Brain microvascular endothelial cell (primary cell): ENCODE data around the gene ADSS2.
"Not testable (repeated sequence)": the region's sequence is repeated elsewhere in the genome, so short reads cannot be mapped to it uniquely, and the experiment has no call there.

Experiments
- DNase-seq: peaks from one replicate; pipeline ENCODE4 v3.0.0-alpha.2; 2020
- H3K27ac ChIP-seq: fragments of 250-450 bp; sonication (Bioruptor Pico); 2 replicates; pipeline ENCODE4 v1.5.1; 2020; ENCODE audit warnings: mild to moderate bottlenecking, moderate library complexity
- H3K27me3 ChIP-seq: fragments of 250-450 bp; sonication (Bioruptor Pico); replicated peaks from 2 replicates; pipeline ENCODE4 v1.5.1; 2020; ENCODE audit warnings: mild to moderate bottlenecking
- H3K36me3 ChIP-seq: fragments of 250-450 bp; sonication (Bioruptor Pico); replicated peaks from 2 replicates; pipeline ENCODE4 v1.5.1; 2020; ENCODE audit warnings: mild to moderate bottlenecking
- H3K4me3 ChIP-seq: 2 replicates; pipeline ENCODE4 v1.5.1; 2011; ENCODE audit warnings: low read depth, mild to moderate bottlenecking, control low read depth, low read length, moderate library complexity
- CTCF ChIP-seq: IDR thresholded peaks from 2 replicates; pipeline ENCODE4 v1.5.1; 2011; ENCODE audit warnings: low read depth, mild to moderate bottlenecking, moderate library complexity, low read length, control low read depth, inconsistent platforms; ENCODE audit errors: missing control alignments
- in situ Hi-C: cut with HindIII; loops from 2 replicates; pipeline ENCODE4 v1.10.0; 2017; ENCODE audit warnings: low sequenced_read_pairs, low pct_ligation_motif_present

Gene ADSS2

DNA sequence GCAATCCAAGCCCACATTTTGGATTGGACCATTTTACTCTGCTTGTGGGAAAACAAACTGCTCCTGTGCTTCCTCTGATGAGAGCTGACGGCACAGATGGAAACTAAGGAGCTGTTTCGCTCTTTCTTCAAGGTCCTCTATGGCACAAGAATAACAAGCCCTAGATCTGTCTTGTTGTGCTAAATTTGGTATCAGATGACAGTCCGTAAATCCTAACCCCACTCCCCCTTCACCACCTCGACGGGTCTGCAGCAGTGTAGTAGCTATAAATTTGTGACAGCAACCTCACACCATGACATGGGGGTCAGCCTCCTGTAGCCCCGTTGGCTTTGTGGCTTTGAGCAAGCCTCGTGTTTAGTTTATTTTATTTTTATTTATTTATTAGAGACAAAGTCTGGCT is 85.9 kb downstream of the ADSS2 start:
- no peaks in the 10 kb centered on the region for H3K36me3 ChIP-seq
- TF ChIP-seq CTCF = no peak
- no peak overlapping the region for H3K4me3 ChIP-seq
- H3K27me3 ChIP-seq = no peaks in the 10 kb centered on the region
- H3K27ac ChIP-seq = no peak overlapping the region
- no peak for DNase-seq
- in situ Hi-C loops = no loop called here

GRCh38 chr1:244365262-244365661 is 86.4 kb downstream of the ADSS2 start:
- H3K27ac ChIP-seq, H3K36me3 ChIP-seq, H3K4me3 ChIP-seq, DNase-seq, in situ Hi-C loops, H3K27me3 ChIP-seq: not testable (repeated sequence)

- Histone ChIP-seq H3K27me3 (no peaks in the 10 kb centered on the region), H3K36me3 (no peaks in the 10 kb centered on the region), H3K27ac (peak overlapping the region; percentile 81), H3K4me3 (no peak overlapping the region)
- TF ChIP-seq CTCF = no peak
- in situ Hi-C loops = no loop called here
- no peak for DNase-seq
Measured at GRCh38 chr1:244362476-244362875, 89.2 kb downstream of the ADSS2 start.

DNA sequence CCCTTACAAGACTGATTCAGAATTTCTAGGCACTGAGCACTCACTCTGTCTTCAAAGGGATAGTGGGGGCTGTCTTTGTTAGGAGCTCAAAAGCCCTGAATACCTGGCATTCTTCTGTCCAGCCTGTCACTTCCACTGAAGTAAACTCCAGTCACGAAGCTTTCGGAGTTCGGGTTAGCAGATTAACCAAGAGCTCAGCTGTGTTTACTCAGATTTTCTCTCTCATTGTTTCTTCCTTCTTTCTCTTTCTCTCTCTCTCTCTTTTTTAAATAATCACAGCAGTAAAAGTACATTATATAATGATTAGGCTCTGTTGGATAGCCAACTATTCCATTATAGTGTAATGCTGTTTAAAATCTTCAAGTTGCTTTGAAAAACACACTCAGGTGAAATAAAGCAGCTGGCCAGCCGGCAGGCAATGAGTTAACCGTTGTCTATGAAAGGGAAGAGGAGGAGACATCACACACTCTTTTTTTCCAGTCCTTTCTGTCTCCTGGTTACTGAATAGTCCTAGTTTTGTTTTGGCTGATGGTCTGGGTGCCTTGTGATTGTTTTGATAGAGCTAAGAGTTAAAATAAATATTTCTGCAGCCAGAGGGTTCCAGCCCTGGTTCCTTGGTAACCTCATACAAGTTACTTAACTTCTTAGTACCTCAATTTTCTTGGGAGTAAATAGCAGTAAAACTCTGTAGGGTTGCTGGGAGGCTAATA is 89.8 kb downstream of the ADSS2 start:
- no peaks in the 10 kb centered on the region for H3K36me3 ChIP-seq
- in situ Hi-C loops = no loop called here
- H3K27me3 ChIP-seq = no peaks in the 10 kb centered on the region
- no peak for TF ChIP-seq CTCF
- peak overlapping the region; percentile 81 for H3K27ac ChIP-seq
- H3K4me3 ChIP-seq = peak overlapping the region; percentile 18
- peak; percentile 81 for DNase-seq
